K562 (cell line): ENCODE data around the gene THOP1. TPM values are rescaled to one million over a fixed set of nuclear protein-coding genes. Genes with fewer than 3 reads are reported as not detected.

Experiments used
- ETV1 ChIP-seq: fragments of 450-650 bp; conservative IDR thresholded peaks from 2 replicates; pipeline ENCODE4 v1.6.1; 2016; ENCODE audit warnings: missing genetic modification characterization, control low read depth, low read depth, missing compliant biosample characterization
- EWSR1 ChIP-seq: fragments of 450-650 bp; IDR thresholded peaks from 2 replicates; pipeline ENCODE4 v1.6.1; 2018; ENCODE audit warnings: borderline replicate concordance, mild to moderate bottlenecking, low read depth, moderate library complexity; ENCODE audit not compliant: partially characterized antibody
- HLTF ChIP-seq: fragments of 450-650 bp; IDR thresholded peaks from 2 replicates; pipeline ENCODE4 v1.6.1; 2016
- JUND ChIP-seq, 2 experiments: IDR thresholded peaks; 2 replicates in 1 of 2; 3 replicates in 1 of 2; pipeline ENCODE4 v1.6.1; 2011; ENCODE audit warnings: borderline replicate concordance in 2 of 2, low read depth in 2 of 2, low read length in 2 of 2, improper control_type of control experiment in 1 of 2, missing biosample characterization in 1 of 2, missing genetic modification characterization in 1 of 2, missing genetic modification reagents in 1 of 2
- MYC ChIP-seq, 2 experiments: fragments of 250-450 bp in 1 of 2; sonication (Bioruptor Pico) in 1 of 2; IDR thresholded peaks; 2 replicates each; pipeline versions ENCODE4 v1.5.1 to v1.6.1; 2012 to 2021; ENCODE audit warnings: low read depth in 2 of 2, borderline replicate concordance in 1 of 2, improper control_type of control experiment in 1 of 2, low read length in 1 of 2, mild to moderate bottlenecking in 1 of 2, moderate library complexity in 1 of 2
- RUNX1 ChIP-seq: sonication (generic); IDR thresholded peaks from 2 replicates; pipeline ENCODE4 v1.6.1; 2016; ENCODE audit warnings: antibody characterized with exemption, low read depth
- SMAD3 ChIP-seq: fragments of 450-650 bp; formaldehyde crosslinking; conservative IDR thresholded peaks from 2 replicates; pipeline ENCODE4 v1.4.0; 2020; ENCODE audit warnings: mild to moderate bottlenecking
- SMARCE1 ChIP-seq: fragments of 450-650 bp; IDR thresholded peaks from 2 replicates; pipeline ENCODE4 v1.7.1; 2016; ENCODE audit warnings: mild to moderate bottlenecking
- SP2 ChIP-seq: IDR thresholded peaks from 2 replicates; pipeline ENCODE4 v1.6.1; 2011; ENCODE audit warnings: mild to moderate bottlenecking, low read depth, low read length, moderate library complexity; ENCODE audit not compliant: poor library complexity, severe bottlenecking; ENCODE audit errors: extremely low read depth
- TEAD4 ChIP-seq, 2 experiments: sonication (generic) in 1 of 2; formaldehyde crosslinking in 1 of 2; IDR thresholded peaks; 2 replicates each; pipeline versions ENCODE4 v1.6.1 to v1.8.0; 2012 to 2022; ENCODE audit warnings: borderline replicate concordance in 1 of 2, inconsistent platforms in 1 of 2, low read length in 1 of 2, mild to moderate bottlenecking in 1 of 2, missing genetic modification reagents in 1 of 2
- ZNF324 ChIP-seq: fragments of 250-450 bp; sonication (Bioruptor Pico); IDR thresholded peaks from 2 replicates; pipeline ENCODE4 v1.4.0; 2020; ENCODE audit warnings: mild to moderate bottlenecking
- ZNF445 ChIP-seq: fragments of 250-450 bp; sonication (Bioruptor Pico); IDR thresholded peaks from 2 replicates; pipeline ENCODE4 v1.4.0; 2020; ENCODE audit warnings: low read depth, mild to moderate bottlenecking, moderate library complexity
- ZNF589 ChIP-seq: fragments of 200-800 bp; sonication (Bioruptor generic); IDR thresholded peaks from 2 replicates; pipeline ENCODE4 v1.6.1; 2016; ENCODE audit warnings: low read depth, missing genetic modification characterization, missing compliant biosample characterization
- ZNF668 ChIP-seq: fragments of 250-450 bp; sonication (Bioruptor Pico); IDR thresholded peaks from 2 replicates; pipeline ENCODE4 v1.8.0; 2022; ENCODE audit warnings: mild to moderate bottlenecking, inconsistent platforms
- ZNF766 ChIP-seq: fragments of 200-800 bp; sonication (Bioruptor generic); conservative IDR thresholded peaks from 2 replicates; pipeline ENCODE4 v1.6.1; 2016; ENCODE audit warnings: missing genetic modification characterization, missing compliant biosample characterization
- polyA plus RNA-seq, 8 experiments: library from polyadenylated mRNA; depleted of rRNA in 4 of 8; stranded (reverse) in 5 of 8; unstranded in 3 of 8; fragments of >200 nt; fragmentation: Nextera tagmentation in 2 of 8; fragmentation: Illumina TruSeq in 1 of 8; extraction: Ambion mirVana in 2 of 8; extraction: Trizol in 1 of 8; gene quantifications; 2 replicates each; pipeline versions ENCODE4 v1.2.1 to v1.2.3, GENCODE V29; 2011 to 2014; ENCODE audit warnings: inconsistent platforms in 1 of 8, missing spikeins in 1 of 8
- total RNA-seq, 7 experiments: library from RNA; depleted of rRNA in 6 of 7; stranded (reverse); fragments of >200 nt in 6 of 7; fragmentation: Illumina TruSeq in 2 of 7; extraction: Trizol in 2 of 7; gene quantifications; 2 replicates each; pipeline versions ENCODE4 v1.2.1 to v1.2.3, GENCODE V29; 2011 to 2021; ENCODE audit warnings: low replicate concordance in 1 of 7
- TF ChIP-seq, protein P1 (sequence below): fragments of 450-650 bp; IDR thresholded peaks from 2 replicates; pipeline ENCODE4 v1.6.1; 2016
- TF ChIP-seq, protein P2 (sequence below): fragments of 250-450 bp; sonication (Bioruptor Pico); IDR thresholded peaks from 2 replicates; pipeline ENCODE4 v1.4.0; 2020
- TF ChIP-seq, protein P3 (sequence below): fragments of 250-450 bp; sonication (Bioruptor Pico); IDR thresholded peaks from 2 replicates; pipeline ENCODE4 v1.4.0; 2020; ENCODE audit warnings: mild to moderate bottlenecking, moderate library complexity
- TF ChIP-seq, protein P4 (sequence below): IDR thresholded peaks from 3 replicates; pipeline ENCODE4 v1.6.1; 2011; ENCODE audit warnings: borderline replicate concordance, mild to moderate bottlenecking; ENCODE audit not compliant: insufficient read length, insufficient read depth

Gene THOP1
- total and polyA plus RNA-seq, 9 of the 15 experiments (the other 6 are each of a cell fraction or from before 2014, with no cell fraction given): 1.3 to 255 (median 96.1) TPM

DNA sequence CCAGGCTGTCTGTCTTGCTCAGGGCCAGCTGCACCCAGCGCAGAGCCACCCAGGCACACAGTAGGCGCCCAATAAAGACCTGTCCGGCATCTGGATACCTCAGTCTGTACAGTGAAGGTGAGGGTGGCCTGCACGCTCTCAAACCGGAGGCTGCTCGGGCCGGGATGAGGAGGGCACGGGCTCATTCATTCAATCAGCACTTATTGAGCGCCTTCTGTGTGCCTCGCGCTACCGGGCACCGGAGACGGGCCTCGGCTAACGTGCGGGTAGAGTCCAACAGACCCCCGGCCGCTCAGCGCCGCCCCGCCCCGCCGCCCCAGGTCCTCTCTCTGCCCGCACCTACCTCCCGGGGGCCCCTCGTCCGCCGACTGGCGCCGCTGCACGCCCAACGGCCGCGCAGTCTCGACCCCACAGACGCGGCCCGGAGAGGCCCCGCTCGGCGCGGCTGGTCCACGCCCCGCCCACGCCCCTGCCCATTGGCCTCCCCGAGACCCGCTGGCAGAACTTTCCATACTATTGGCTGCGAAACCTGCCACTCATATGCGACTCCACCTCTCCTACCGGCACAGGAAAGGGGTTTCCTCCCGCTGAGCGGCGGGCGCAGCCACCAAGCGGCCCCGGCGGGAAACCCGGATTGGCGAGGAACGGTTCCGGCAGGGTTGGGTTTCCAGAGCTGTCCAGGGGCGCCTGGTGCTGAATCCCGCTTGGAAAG is 45.5 kb upstream of the THOP1 start, which contains the start of gene SLC39A3 (continued):
- TF ChIP-seq, protein P1, sequence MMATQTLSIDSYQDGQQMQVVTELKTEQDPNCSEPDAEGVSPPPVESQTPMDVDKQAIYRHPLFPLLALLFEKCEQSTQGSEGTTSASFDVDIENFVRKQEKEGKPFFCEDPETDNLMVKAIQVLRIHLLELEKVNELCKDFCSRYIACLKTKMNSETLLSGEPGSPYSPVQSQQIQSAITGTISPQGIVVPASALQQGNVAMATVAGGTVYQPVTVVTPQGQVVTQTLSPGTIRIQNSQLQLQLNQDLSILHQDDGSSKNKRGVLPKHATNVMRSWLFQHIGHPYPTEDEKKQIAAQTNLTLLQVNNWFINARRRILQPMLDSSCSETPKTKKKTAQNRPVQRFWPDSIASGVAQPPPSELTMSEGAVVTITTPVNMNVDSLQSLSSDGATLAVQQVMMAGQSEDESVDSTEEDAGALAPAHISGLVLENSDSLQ: peak; percentile 99
- no peak for TF ChIP-seq SMARCE1
- TF ChIP-seq, protein P2, sequence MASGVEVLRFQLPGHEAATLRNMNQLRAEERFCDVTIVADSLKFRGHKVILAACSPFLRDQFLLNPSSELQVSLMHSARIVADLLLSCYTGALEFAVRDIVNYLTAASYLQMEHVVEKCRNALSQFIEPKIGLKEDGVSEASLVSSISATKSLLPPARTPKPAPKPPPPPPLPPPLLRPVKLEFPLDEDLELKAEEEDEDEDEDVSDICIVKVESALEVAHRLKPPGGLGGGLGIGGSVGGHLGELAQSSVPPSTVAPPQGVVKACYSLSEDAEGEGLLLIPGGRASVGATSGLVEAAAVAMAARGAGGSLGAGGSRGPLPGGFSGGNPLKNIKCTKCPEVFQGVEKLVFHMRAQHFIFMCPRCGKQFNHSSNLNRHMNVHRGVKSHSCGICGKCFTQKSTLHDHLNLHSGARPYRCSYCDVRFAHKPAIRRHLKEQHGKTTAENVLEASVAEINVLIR (CRISPR knock-in tag): peak; percentile 38; the same call in 1 of the 2 replicates
- TF ChIP-seq EWSR1: no peak
- TF ChIP-seq JUND (IDR thresholded peaks at IDR 0.05; ENCODE audit: borderline replicate concordance, low read depth, low read length): peak; percentile 60
- peak; percentile 44; the same call in 1 of the 3 replicates for TF ChIP-seq JUND (tag; IDR thresholded peaks at IDR 0.05; ENCODE audit: borderline replicate concordance, low read depth, low read length)
- TF ChIP-seq ZNF766 (CRISPR knock-in tag): peak; percentile 88
- no peak for TF ChIP-seq ZNF324 (CRISPR knock-in tag)
- TF ChIP-seq, protein P3, sequence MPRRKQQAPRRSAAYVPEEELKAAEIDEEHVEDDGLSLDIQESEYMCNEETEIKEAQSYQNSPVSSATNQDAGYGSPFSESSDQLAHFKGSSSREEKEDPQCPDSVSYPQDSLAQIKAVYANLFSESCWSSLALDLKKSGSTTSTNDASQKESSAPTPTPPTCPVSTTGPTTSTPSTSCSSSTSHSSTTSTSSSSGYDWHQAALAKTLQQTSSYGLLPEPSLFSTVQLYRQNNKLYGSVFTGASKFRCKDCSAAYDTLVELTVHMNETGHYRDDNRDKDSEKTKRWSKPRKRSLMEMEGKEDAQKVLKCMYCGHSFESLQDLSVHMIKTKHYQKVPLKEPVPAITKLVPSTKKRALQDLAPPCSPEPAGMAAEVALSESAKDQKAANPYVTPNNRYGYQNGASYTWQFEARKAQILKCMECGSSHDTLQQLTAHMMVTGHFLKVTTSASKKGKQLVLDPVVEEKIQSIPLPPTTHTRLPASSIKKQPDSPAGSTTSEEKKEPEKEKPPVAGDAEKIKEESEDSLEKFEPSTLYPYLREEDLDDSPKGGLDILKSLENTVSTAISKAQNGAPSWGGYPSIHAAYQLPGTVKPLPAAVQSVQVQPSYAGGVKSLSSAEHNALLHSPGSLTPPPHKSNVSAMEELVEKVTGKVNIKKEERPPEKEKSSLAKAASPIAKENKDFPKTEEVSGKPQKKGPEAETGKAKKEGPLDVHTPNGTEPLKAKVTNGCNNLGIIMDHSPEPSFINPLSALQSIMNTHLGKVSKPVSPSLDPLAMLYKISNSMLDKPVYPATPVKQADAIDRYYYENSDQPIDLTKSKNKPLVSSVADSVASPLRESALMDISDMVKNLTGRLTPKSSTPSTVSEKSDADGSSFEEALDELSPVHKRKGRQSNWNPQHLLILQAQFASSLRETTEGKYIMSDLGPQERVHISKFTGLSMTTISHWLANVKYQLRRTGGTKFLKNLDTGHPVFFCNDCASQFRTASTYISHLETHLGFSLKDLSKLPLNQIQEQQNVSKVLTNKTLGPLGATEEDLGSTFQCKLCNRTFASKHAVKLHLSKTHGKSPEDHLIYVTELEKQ: 0 out of 2 replicates have a peak, but pooled peaks have one; percentile 73
- no peak for TF ChIP-seq RUNX1
- peak; percentile 87 for TF ChIP-seq SP2
- peak; percentile 93 for TF ChIP-seq ZNF668 (CRISPR knock-in tag)
- 0 out of 2 replicates have a peak, but pooled peaks have one; percentile 69 for TF ChIP-seq HLTF
- peak; percentile 77 for TF ChIP-seq MYC (IDR thresholded peaks at IDR 0.05; ENCODE audit: low read depth, low read length)
- 0 out of 2 replicates have a peak, but pooled peaks have one; percentile 15 for TF ChIP-seq MYC (CRISPR knock-in tag; IDR thresholded peaks at IDR 0.05; ENCODE audit: borderline replicate concordance, low read depth)
- peak; percentile 80 for TF ChIP-seq ZNF589 (CRISPR knock-in tag)
- TF ChIP-seq TEAD4 (IDR thresholded peaks at IDR 0.05; ENCODE audit: low read length): no peak
- TF ChIP-seq TEAD4 (CRISPR knock-in tag; IDR thresholded peaks at IDR 0.05; ENCODE audit: borderline replicate concordance): peak; percentile 75; the same call in 1 of the 2 replicates
- peak; percentile 34 for TF ChIP-seq ETV1 (tag)
- no peak; the same call in 1 of the 2 replicates for TF ChIP-seq SMAD3 (CRISPR knock-in tag)
- TF ChIP-seq, protein P4, sequence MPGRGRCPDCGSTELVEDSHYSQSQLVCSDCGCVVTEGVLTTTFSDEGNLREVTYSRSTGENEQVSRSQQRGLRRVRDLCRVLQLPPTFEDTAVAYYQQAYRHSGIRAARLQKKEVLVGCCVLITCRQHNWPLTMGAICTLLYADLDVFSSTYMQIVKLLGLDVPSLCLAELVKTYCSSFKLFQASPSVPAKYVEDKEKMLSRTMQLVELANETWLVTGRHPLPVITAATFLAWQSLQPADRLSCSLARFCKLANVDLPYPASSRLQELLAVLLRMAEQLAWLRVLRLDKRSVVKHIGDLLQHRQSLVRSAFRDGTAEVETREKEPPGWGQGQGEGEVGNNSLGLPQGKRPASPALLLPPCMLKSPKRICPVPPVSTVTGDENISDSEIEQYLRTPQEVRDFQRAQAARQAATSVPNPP: no peak
- peak; percentile 68; the same call in 1 of the 2 replicates for TF ChIP-seq ZNF445 (CRISPR knock-in tag)
